H9 (cell line): ENCODE data around the gene GALNT15. TPM values are rescaled to one million over a fixed set of nuclear protein-coding genes. Genes with fewer than 3 reads are reported as not detected.

Source experiments
- DNase-seq: peaks from one replicate; pipeline ENCODE4 v3.0.0-alpha.2; 2017
- H2AFZ ChIP-seq: one replicate; pipeline ENCODE4 v1.6.1; 2013; ENCODE audit warnings: mild to moderate bottlenecking, low read length, control low read depth, moderate library complexity
- H2AK5ac ChIP-seq: 2 replicates; pipeline ENCODE4 v1.6.1; 2013; ENCODE audit warnings: low read length, control low read depth, mixed read lengths; ENCODE audit not compliant: insufficient read length
- H2BK120ac ChIP-seq: one replicate; pipeline ENCODE4 v1.6.1; 2013; ENCODE audit warnings: low read depth, mild to moderate bottlenecking, low read length, control low read depth, inconsistent platforms; ENCODE audit not compliant: poor library complexity, severe bottlenecking
- H2BK12ac ChIP-seq: 2 replicates; pipeline ENCODE4 v1.6.1; 2013; ENCODE audit warnings: low read length, control low read depth, mixed read lengths, low read depth; ENCODE audit not compliant: insufficient read length
- H2BK15ac ChIP-seq: 2 replicates; pipeline ENCODE4 v1.6.1; 2013; ENCODE audit warnings: low read depth, low read length, control low read depth
- H2BK20ac ChIP-seq: one replicate; pipeline ENCODE4 v1.6.1; 2013; ENCODE audit warnings: low read depth, mild to moderate bottlenecking, low read length, control low read depth, inconsistent platforms; ENCODE audit not compliant: poor library complexity, severe bottlenecking
- H2BK5ac ChIP-seq: 2 replicates; pipeline ENCODE4 v1.6.1; 2013; ENCODE audit warnings: low read length, control low read depth, mixed read lengths; ENCODE audit not compliant: insufficient read length
- H3K14ac ChIP-seq: 2 replicates; pipeline ENCODE4 v1.6.1; 2013; ENCODE audit warnings: low read length, control low read depth; ENCODE audit not compliant: insufficient read depth
- H3K18ac ChIP-seq: 2 replicates; pipeline ENCODE4 v1.6.1; 2013; ENCODE audit warnings: low read depth, mild to moderate bottlenecking, mixed read lengths, low read length, control low read depth; ENCODE audit not compliant: insufficient read length
- H3K23ac ChIP-seq: 2 replicates; pipeline ENCODE4 v1.6.1; 2013; ENCODE audit warnings: low read length, control low read depth, mixed read lengths, low read depth; ENCODE audit not compliant: insufficient read length
- H3K23me2 ChIP-seq: 2 replicates; pipeline ENCODE4 v1.6.1; 2013; ENCODE audit warnings: low read depth, mild to moderate bottlenecking, mixed read lengths, low read length, control low read depth; ENCODE audit not compliant: insufficient read length, poor library complexity, severe bottlenecking
- H3K27ac ChIP-seq: 2 replicates; pipeline ENCODE4 v1.5.1; 2013; ENCODE audit warnings: low read length, control low read depth, mixed read lengths, low read depth; ENCODE audit not compliant: insufficient read length
- H3K27me3 ChIP-seq: 2 replicates; pipeline ENCODE4 v1.6.1; 2013; ENCODE audit warnings: low read length, control low read depth, inconsistent platforms; ENCODE audit not compliant: insufficient read depth
- H3K4ac ChIP-seq: 2 replicates; pipeline ENCODE4 v1.6.1; 2013; ENCODE audit warnings: low read depth, mild to moderate bottlenecking, control low read depth, inconsistent platforms, low read length, moderate library complexity
- H3K4me1 ChIP-seq: 2 replicates; pipeline ENCODE4 v1.6.1; 2013; ENCODE audit warnings: low read length, control low read depth, inconsistent platforms; ENCODE audit not compliant: insufficient read depth
- H3K4me2 ChIP-seq: 2 replicates; pipeline ENCODE4 v1.6.1; 2013; ENCODE audit warnings: low read length, control low read depth, mixed read lengths; ENCODE audit not compliant: insufficient read length, insufficient read depth
- H3K56ac ChIP-seq: 2 replicates; pipeline ENCODE4 v1.6.1; 2013; ENCODE audit warnings: low read depth, mild to moderate bottlenecking, mixed read lengths, low read length, control low read depth; ENCODE audit not compliant: insufficient read length
- H3K79me1 ChIP-seq: 2 replicates; pipeline ENCODE4 v1.6.1; 2013; ENCODE audit warnings: low read depth, mild to moderate bottlenecking, moderate library complexity, low read length, control low read depth, inconsistent platforms; ENCODE audit not compliant: insufficient read depth, poor library complexity, severe bottlenecking
- H3K79me2 ChIP-seq: 2 replicates; pipeline ENCODE4 v1.6.1; 2013; ENCODE audit warnings: low read length, control low read depth, inconsistent platforms; ENCODE audit not compliant: insufficient read depth
- H3K9ac ChIP-seq: 2 replicates; pipeline ENCODE4 v1.6.1; 2013; ENCODE audit warnings: low read length, control low read depth, mixed read lengths; ENCODE audit not compliant: insufficient read length; ENCODE audit errors: extremely low read depth
- H3K9me3 ChIP-seq: one replicate; pipeline ENCODE4 v1.6.1; 2013; ENCODE audit warnings: low read depth, low read length, inconsistent platforms; ENCODE audit not compliant: control insufficient read depth
- H3T11ph ChIP-seq: one replicate; pipeline ENCODE4 v1.6.1; 2013; ENCODE audit warnings: mild to moderate bottlenecking, low read length, control low read depth, inconsistent platforms
- H4K20me1 ChIP-seq: one replicate; pipeline ENCODE4 v1.6.1; 2013; ENCODE audit not compliant: control insufficient read depth, insufficient read length, insufficient read depth
- H4K5ac ChIP-seq: 2 replicates; pipeline ENCODE4 v1.6.1; 2013; ENCODE audit warnings: low read depth, mild to moderate bottlenecking, mixed read lengths, low read length, control low read depth; ENCODE audit not compliant: insufficient read length
- H4K8ac ChIP-seq: replicated peaks from 2 replicates; pipeline ENCODE4 v1.6.1; 2013; ENCODE audit warnings: low read length, control low read depth, mixed read lengths, low read depth; ENCODE audit not compliant: insufficient read length
- H4K91ac ChIP-seq: 2 replicates; pipeline ENCODE4 v1.6.1; 2013; ENCODE audit warnings: low read depth, mild to moderate bottlenecking, moderate library complexity, mixed read lengths, low read length, control low read depth; ENCODE audit not compliant: insufficient read length
- H3K27ac Mint-ChIP-seq, 3 experiments: 2 replicates in 2 of 3; 3 replicates in 1 of 3; pipeline ENCODE4 v1.8.0; 2020 to 2021; ENCODE audit warnings: mixed read lengths in 3 of 3, mild to moderate bottlenecking in 1 of 3, moderate library complexity in 1 of 3
- H3K27me3 Mint-ChIP-seq: 2 replicates; pipeline ENCODE4 v1.8.0; 2021; ENCODE audit warnings: low read depth, mild to moderate bottlenecking, moderate library complexity, mixed read lengths
- H3K36me3 Mint-ChIP-seq, 3 experiments: 2 replicates in 2 of 3; 3 replicates in 1 of 3; pipeline ENCODE4 v1.8.0; 2020 to 2021; ENCODE audit warnings: low read depth in 3 of 3, mixed read lengths in 3 of 3; ENCODE audit not compliant: insufficient read depth in 1 of 3
- H3K4me1 Mint-ChIP-seq, 2 experiments: 2 replicates each; pipeline ENCODE4 v1.8.0; 2020; ENCODE audit warnings: mixed read lengths in 2 of 2
- H3K4me3 Mint-ChIP-seq, 2 experiments: 2 replicates in 1 of 2; 3 replicates in 1 of 2; pipeline ENCODE4 v1.8.0; 2020 to 2021; ENCODE audit warnings: mild to moderate bottlenecking in 2 of 2, mixed read lengths in 2 of 2, moderate library complexity in 1 of 2
- H3K9me3 Mint-ChIP-seq, 2 experiments: 2 replicates in 1 of 2; 3 replicates in 1 of 2; pipeline ENCODE4 v1.8.0; 2020; ENCODE audit warnings: mild to moderate bottlenecking in 2 of 2, mixed read lengths in 2 of 2, moderate library complexity in 1 of 2
- WGBS: extraction: QIAGEN DNeasy Blood & Tissue Kit; methylation state at CpG from one replicate; pipeline ENCODE4 v1.1.7; 2013; ENCODE audit warnings: missing lambda C conversion rate, low lambda C conversion rate, mixed read lengths; ENCODE audit not compliant: insufficient read length; ENCODE audit errors: extremely low coverage; 5-methylcytosine and 5-hydroxymethylcytosine counted together
- total RNA-seq: library from RNA; stranded (reverse); gene quantifications from 2 replicates; pipeline ENCODE4 v1.2.1, GENCODE V29; 2021
- TF ChIP-seq, protein P1 (sequence below): fragments of 200-600 bp; sonication (generic); conservative IDR thresholded peaks from 3 replicates; pipeline ENCODE4 v1.8.0; 2021; ENCODE audit warnings: antibody characterized with exemption, mild to moderate bottlenecking

GALNT15 gene
- total RNA-seq, 1 experiment from 2014 or later = 0.04 TPM

DNA sequence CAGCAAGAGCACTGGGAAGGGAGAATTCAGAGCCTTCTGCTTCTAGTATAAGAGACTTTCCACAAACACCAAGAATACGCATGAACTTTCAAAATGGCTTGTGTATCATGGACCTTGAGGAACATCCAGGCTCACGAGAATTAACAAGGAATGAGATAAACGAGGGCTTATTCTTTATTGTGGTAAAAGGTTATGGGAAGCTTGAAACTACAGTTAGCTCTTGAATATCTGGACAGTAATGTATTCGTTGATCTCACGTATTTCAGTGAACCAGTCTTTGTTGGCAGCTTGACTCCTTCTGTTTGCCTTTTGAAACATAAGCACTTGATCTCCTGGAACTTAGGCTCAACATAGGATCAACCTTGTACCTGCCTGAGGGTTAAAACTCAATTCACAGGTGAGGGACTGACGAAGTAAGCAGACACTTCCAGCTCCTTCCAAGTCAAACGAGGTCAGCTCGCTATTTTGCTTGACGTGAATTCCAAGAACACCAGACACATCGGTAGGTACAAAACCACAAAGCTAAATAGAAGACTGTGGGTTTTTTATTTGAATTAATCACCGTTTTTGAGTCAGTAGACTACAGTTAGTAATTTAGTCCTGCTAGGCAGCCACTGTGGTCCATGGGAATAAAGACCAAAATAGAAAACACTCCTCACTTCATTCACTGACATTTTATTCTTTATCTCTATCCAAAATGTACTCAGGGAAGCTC, 30.8 kb downstream of the GALNT15 start:
- Histone ChIP-seq H4K8ac (no peak overlapping the region), H3K9me3 (no peaks in the 10 kb centered on the region), H2BK120ac (no peak overlapping the region), H3K79me2 (no peaks in the 10 kb centered on the region), H2BK12ac (no peak overlapping the region), H2BK15ac (no peak overlapping the region), H3K14ac (no peak overlapping the region), H3K4me2 (no peak overlapping the region), H3K4ac (no peak overlapping the region), H3K9ac (no peak overlapping the region), H3K56ac (no peak overlapping the region), H4K20me1 (no peaks in the 10 kb centered on the region), H3K4me1 (peaks cover 2% of the 10 kb centered on the region; the same call in 1 of the 2 replicates), H2AFZ (no peak overlapping the region), H2BK20ac (no peak overlapping the region), H3K27ac (no peak overlapping the region), H3K79me1 (no peaks in the 10 kb centered on the region), H4K5ac (no peak overlapping the region), H3K18ac (no peak overlapping the region), H3K27me3 (no peaks in the 10 kb centered on the region), H3K23me2 (no peaks in the 10 kb centered on the region), H3T11ph (no peak overlapping the region), H2AK5ac (no peak overlapping the region), H3K23ac (no peak overlapping the region), H2BK5ac (no peak overlapping the region), H4K91ac (no peak overlapping the region)
- TF ChIP-seq, protein P1, sequence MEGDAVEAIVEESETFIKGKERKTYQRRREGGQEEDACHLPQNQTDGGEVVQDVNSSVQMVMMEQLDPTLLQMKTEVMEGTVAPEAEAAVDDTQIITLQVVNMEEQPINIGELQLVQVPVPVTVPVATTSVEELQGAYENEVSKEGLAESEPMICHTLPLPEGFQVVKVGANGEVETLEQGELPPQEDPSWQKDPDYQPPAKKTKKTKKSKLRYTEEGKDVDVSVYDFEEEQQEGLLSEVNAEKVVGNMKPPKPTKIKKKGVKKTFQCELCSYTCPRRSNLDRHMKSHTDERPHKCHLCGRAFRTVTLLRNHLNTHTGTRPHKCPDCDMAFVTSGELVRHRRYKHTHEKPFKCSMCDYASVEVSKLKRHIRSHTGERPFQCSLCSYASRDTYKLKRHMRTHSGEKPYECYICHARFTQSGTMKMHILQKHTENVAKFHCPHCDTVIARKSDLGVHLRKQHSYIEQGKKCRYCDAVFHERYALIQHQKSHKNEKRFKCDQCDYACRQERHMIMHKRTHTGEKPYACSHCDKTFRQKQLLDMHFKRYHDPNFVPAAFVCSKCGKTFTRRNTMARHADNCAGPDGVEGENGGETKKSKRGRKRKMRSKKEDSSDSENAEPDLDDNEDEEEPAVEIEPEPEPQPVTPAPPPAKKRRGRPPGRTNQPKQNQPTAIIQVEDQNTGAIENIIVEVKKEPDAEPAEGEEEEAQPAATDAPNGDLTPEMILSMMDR = no peak
- Mint-ChIP-seq H3K27me3 (peaks cover 5% of the 10 kb centered on the region), H3K27ac (no peak overlapping the region), H3K36me3 (no peaks in the 10 kb centered on the region), H3K4me3 (no peak overlapping the region), H3K9me3 (no peaks in the 10 kb centered on the region), H3K4me1 (peaks cover 11 to 13% of the 10 kb centered on the region in 2 experiments)
- DNase-seq = no peak
- no CpG with 5 or more reads among the region's 11 CpGs for WGBS
